Measurements from ENCODE around the gene PLEKHG4B. TPM values are rescaled to one million over a fixed set of nuclear protein-coding genes. Genes with fewer than 3 reads are reported as not detected.
"Not testable (repeated sequence)": the region's sequence is repeated elsewhere in the genome, so short reads cannot be mapped to it uniquely, and the experiment has no call there.

The PLEKHG4B gene
- total RNA-seq, 1 experiment from 2014 or later: 9.9 TPM

DNA sequence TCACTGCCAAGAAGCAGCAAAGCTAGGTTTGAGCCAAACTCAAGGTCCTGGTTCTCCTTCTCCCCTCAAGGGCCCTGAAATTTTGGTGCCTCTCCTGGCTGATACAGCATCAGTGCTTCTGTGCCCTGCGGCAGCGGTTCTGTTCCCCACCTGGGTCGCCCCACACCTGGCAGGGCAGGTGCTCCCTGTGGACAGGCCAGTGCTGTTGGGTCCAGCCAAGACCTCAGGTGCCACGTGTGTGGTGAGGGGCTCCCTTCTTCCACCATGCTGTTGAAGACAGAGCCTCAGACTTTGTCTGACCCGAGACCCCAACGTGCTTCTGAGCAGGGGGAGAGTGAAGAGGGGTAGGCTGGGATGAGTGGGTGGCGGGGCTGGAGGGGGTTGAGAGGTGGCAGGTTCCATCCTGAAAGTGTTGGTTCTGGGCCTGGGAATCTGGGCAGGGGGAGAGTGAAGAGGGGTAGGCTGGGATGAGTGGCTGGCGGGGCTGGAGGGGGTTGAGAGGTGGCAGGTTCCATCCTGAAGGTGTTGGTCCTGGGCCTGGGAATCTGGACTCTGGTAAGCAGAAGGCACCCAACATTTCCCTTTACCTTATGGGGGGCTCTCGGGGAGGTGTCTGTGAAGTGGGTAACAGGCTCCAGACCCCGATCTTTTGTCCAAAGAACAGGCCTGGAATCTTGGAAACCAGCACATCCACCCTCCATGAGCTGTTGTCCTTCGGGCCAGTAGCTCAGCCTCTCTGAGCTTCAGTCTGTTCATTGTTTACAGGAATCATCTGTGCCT lies 2.3 kb downstream of the PLEKHG4B start:
- no peak for DNase-seq (ENCODE audit: low read depth)

DNA sequence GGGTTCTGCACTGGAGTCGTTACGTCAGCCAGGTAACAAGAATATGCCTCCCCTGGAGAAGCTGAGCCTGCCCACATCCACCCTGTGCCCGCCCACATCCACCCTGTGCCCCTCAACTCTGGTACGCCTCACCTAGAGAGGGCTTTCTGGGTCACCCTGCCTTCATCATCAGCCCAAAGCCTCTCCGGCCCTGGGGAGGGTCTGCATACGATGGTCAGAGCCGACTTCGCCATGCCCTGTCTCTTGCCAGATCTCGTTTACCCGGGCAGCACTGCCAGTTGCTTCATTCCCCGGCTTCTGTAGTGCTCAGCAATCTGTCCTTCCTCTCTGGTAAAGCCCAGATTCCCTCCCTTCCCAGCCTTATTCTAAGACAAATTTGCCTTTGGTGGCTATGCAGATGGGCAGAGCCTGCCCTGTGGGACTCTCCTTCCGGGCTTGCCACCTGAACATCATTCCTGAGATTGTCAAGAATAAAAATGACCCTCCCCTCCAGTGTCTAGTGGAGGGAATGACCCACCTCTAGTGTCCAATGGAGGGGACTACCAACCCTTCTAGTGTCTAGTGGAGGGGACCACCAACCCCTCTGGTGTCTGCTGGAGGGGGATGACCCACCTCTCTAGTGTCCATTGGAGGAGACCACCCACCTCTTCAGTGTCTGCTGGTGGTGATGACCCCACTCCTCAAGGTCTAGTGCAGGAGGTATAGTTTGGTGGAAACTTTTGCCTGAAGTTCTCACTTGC lies 3.4 kb downstream of the PLEKHG4B start:
- no peak for DNase-seq (ENCODE audit: low read depth)

GRCh38 chr5:96976-97660 lies 5.2 kb downstream of the PLEKHG4B start:
- no peak for DNase-seq (ENCODE audit: low read depth)

- no peak for DNase-seq (ENCODE audit: low read depth)
Observed at GRCh38 chr5:99815-100214, 7.8 kb downstream of the PLEKHG4B start.

GRCh38 chr5:102411-103043 lies 10.6 kb downstream of the PLEKHG4B start:
- no peak for DNase-seq (ENCODE audit: low read depth)

DNA sequence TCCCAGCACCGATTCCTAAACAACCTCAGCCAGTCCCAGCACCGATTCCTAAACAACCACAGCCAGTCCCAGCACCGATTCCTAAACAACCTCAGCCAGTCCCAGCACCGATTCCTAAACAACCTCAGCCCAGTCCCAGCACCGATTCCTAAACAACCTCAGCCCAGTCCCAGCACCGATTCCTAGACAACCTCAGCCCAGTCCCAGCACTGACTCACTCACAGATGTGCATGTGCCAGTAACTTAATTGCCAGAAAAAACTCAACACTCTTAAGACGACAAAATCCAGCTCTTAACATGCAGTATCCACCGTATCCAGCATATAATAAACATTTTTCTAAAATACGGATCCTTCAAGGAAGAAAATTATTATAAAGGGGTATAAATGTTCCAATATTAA lies 12.1 kb downstream of the PLEKHG4B start:
- not testable (repeated sequence) for DNase-seq (ENCODE audit: low read depth)

GRCh38 chr5:104778-105296 lies 12.9 kb downstream of the PLEKHG4B start:
- DNase-seq (ENCODE audit: low read depth): no peak

DNA sequence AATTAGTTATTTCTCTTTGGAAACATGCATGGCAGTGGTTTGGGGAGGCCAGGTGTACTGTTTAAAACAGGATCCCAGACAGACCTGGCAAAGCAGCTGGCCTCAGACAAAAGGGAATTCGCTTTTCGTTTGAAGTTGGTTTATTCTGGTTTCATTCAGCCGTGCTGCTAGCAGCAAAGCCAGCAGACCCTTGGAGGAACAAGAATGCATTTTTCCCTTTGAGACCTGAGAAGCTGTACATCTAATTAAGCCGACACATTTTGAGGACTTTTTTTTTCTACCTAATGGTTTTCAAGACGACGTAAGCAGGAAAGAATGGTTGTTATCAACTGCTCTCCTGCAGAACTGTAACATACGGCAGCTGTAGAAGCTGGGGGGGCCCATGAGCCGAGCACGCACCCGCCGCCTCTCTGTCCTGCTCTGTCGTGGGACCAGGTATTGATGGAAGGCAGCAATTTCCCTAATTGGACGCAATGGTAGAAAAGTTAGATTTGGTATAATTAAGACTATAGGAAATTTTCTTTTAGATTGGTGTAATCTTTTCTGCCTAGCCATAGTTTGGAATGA lies 13.6 kb downstream of the PLEKHG4B start:
- DNase-seq (ENCODE audit: low read depth): no peak

DNA sequence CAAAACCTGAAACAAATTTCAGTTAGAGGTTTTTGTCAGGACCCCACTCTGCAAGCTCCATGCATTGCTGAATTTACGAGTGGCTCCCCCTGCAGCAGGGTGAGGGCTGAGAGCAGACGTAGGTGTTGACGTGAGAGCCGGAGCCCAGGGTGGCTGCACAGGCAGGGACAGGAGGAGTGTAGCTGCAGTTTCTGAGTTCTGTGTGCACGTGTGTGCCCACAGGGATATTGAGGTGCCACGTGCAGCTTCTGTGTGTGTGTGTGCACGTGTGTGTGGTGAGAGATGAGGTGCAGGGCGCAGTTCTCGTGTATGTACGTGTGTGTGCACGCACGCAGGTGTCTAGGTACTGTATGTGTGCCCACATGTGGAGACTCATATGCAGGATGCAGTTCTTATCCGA lies 14.6 kb downstream of the PLEKHG4B start:
- DNase-seq (ENCODE audit: low read depth): no peak

DNA sequence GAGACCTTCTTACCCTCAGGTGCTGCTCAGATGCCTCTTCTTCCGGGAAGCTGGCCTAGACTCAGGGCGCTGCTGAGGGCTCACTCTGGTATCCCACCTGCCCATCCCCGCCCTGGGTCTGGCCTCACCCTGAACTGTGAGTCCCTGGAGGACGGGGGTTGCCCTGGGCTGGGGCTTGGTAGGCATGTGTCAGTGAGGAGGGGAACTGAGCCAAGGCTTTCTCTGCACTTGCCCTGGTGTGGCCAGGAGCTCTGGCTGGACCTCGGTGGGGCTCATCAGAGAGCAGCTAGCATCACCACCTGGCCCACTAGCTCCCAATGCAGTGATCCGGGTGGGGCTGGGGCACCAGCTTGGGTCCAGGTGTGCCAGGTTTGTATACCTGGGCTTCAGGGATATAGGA lies 15.6 kb downstream of the PLEKHG4B start:
- no peak for DNase-seq (ENCODE audit: low read depth)

DNA sequence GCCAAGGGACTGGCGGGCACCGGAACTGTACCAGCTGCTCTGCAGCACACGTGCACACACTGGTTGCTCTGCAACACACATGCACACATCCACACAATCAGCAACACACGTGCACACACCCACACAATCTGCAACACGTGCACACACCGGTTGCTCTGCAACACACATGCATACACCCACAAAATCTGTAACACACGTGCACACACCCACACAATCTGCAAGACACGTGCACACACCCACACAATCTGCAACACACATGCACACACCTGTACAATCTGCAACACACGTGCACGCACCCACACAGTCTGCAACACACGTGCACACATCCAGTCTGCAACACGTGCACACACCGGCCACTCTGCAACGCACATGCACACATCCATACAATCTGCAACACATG lies 17.9 kb downstream of the PLEKHG4B start:
- no peak for DNase-seq (ENCODE audit: low read depth)

- no peak for DNase-seq (ENCODE audit: low read depth)
Observed at GRCh38 chr5:110270-110888, 18.4 kb downstream of the PLEKHG4B start.

DNA sequence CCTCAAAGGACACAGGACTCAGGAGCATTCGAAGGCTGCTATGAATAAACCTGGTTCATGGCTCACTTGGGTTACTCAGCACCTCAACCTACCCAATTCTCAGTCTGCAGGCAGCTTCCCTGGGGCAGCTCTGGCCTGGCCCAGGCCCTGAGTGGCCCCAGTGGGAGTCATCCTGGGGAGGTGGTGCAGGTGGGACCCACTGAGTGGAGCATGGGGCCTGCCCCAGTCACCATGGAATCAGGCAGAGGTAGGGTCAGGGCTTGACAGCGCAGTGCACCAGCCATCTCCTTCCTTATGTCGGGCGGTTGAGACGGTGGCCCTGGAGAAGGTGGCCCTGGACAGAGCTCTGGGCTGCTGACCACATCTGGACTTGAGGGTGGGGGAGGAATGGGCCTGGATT lies 19.2 kb downstream of the PLEKHG4B start:
- no peak for DNase-seq (ENCODE audit: low read depth)

DNA sequence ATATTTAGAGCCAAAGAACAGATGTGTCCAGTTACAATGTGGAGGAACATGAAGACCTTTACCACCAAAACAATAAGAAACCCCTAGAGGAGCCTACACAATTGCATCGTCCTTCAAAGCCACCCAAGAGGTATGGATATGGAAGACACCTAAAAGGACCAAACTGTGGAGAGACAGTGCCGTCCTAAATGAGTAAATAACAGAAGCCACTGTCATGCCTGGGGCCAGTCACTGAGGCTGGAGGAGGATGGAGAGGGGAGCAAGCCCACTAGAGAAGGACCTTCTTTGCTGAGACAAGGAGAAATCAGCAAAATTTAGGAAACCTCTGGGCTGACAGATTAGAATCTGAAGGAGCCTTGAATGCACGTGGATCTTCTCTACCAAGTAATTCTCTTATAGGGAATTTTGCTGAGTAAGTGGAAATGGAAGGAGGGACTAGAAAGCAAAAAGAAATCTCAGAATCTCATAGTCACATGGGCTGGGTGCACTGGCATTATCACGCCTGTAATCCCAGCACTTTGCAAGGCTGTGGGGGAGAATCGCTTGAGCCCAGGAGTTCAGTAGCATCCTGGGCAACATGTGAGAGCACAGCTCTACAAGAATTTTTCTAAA lies 27.6 kb downstream of the PLEKHG4B start:
- DNase-seq (ENCODE audit: low read depth): no peak

GRCh38 chr5:121432-121831 lies 29.5 kb downstream of the PLEKHG4B start:
- DNase-seq (ENCODE audit: low read depth): peak; percentile 22

GRCh38 chr5:125815-126214 lies 33.8 kb downstream of the PLEKHG4B start:
- peak; percentile 22 for DNase-seq (ENCODE audit: low read depth)

- DNase-seq (ENCODE audit: low read depth): no peak
Observed at GRCh38 chr5:126806-127205, 34.8 kb downstream of the PLEKHG4B start.

DNA sequence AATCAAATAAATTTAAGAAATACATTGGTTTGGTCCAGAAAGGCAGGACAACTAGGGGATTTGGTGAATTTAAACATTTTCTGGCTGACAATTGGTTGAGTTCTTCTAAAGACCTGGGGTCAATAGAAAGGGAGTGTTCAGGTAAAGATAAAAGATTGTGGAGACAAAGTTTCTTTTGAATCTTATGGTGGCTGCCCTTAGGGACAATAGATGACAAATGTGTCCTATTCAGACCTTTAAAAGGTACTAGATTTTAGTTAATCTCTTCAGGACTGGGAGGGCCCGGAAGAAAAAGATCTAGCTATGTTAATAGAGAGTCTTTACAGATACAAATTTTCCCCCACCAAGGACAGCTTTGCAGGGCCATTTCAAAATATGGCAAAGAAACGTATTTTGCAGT lies 35.9 kb downstream of the PLEKHG4B start:
- no peak for DNase-seq (ENCODE audit: low read depth)

GRCh38 chr5:128446-128845 lies 36.5 kb downstream of the PLEKHG4B start:
- DNase-seq (ENCODE audit: low read depth): peak; percentile 12

- no peak for DNase-seq (ENCODE audit: low read depth)
Observed at GRCh38 chr5:129148-129547, 37.2 kb downstream of the PLEKHG4B start.

DNA sequence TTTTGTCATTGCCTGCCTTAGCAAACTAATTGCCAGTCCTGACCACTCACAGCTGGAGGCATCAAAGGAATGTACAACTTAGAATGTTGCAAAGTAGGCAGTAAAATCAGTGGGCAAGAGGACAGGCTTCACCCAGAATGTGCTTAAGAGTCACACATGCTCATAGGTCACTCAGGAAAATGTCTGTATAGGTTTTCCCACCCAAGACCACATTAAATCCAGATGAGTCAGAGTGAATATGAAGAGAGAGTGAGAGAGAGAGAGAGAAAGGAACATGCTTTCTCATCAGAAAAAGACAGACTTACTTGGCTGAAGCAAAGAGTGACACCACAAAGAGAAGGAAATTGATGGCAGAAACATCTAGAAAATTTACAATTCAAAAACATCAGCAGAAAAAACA lies 37.9 kb downstream of the PLEKHG4B start:
- DNase-seq (ENCODE audit: low read depth): peak; percentile 87
